NCI-H446 (cell line): Measurements from ENCODE around the gene MGMT.

Experiments
- DNase-seq, 2 experiments: peaks; one replicate each; lab custom pipeline; 2025; lab: John Stamatoyannopoulos, UW

Gene MGMT

DNA sequence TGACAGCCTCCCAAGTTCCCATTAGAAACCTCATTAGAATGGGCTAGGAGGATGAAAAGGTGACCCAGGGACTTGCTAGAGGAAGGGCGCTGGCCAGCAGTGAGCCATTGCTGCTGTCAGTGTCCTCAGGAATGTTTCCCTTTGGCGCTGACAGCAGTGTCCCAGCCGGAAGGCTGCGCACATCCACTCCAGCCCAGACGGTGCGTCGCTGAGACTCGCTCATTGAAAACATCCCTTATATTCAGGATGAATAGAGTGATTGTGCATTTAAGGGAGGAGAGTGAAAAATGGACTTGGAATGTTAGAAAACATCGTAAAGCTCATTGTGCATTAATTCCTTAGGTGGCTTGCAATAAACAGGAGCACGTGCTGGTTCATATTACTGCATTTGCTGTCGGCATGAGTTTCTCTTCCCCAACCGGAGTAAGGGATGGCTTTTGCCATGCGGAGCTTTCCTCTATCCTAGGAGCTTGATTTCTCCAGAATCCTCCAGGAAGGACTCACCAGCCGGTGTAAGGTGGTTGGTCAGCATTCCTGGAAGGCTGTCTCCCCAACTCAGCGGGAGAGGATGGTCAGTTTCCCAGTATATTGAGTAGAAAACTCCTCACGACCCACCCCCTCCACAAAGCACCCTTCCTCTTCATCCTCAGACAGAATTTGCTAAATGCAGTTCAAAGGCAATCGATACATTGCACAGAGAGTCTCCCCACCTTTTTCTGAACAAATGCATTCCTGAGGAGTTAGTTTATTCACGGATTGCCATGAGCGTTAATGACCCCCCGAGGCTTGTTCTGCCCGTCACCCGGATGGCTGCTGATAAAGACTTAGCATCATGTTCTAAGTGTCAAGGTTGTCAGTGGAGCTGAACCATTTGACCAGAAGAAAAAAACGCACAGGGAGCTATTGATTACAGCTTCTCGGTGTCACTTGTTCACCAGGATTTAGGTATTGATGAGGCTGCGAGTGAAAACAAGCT is 295.2 kb downstream of the MGMT start:
- no peak for DNase-seq

DNA sequence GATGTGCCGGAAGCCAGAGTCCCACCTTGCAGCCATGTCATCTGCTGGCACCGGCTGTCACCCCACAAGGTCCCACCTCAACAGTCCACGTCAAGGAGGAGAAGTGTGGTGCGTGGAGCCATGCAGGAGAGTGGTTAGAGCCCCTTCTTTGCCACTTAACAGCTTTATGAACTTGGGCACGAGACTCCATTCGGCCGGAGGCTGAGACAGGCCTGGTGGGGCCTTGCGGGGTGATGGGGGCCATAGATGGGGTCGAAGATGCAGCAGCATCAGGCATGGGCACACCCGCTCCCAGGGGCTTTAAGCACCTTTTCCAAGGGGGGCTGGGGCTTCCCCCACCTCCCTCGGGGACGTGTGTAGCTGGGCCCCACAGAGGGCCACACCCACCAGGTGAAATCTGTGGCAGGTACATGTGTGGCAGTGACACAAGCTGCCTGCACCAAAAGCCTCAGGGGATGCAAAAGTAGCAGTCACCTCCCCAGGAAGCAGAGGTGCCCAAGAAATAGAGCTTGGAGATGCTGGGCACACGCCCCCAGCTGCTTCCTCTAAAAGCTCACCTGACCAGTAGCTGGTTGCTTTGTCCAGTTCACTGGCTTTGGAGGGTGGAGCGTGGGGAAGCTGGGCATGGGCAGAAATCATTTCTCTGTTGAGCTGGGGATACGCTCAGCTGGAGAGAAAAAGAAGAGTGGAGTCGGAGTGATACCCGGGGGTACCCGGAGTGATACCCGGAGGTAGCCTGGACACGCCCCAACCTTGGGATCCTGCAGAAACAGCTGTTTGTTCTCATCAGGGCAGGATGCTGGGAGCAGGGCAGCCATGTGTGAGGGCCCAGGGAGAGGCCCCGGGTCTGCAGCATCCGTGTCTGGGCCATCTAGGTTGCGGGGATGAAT is 297.2 kb downstream of the MGMT start:
- no peak for DNase-seq

DNA sequence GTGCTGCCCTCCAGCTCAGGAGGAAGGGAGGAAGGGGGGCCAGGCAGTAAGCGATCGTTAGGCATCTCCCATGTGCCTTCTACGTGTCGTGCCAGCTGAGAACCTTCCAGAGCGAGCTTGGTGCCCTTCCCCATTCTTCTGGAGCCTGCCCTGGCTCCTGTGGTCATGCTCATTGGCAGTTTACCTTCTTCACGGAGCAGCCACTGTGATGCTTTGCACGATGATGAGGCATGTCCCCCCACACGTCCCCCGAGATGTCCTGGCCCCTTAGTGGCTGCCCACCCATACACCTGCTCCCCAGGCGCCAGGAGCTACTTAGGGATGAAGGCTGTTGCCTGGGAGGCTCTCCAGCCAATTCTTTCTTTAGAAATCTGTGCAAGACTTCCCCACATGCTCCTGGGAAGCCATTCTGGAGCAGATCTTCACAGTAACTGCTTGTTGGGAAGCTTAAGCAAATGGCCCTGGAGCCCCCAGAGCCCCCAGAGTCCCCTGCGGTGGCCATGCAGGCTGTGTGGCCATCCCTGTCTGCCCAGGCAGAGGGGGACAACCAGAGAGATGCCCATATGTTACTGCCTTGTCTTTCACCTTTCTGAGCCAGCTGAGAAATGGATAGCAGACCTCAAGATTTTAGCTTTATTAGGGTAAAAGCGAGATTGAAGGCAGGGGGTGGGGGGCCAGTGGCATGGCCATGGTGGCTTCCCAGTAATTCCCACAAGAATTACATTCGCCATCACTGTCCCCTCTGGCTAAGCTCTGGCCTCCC is 298.0 kb downstream of the MGMT start:
- DNase-seq: no peak

DNA sequence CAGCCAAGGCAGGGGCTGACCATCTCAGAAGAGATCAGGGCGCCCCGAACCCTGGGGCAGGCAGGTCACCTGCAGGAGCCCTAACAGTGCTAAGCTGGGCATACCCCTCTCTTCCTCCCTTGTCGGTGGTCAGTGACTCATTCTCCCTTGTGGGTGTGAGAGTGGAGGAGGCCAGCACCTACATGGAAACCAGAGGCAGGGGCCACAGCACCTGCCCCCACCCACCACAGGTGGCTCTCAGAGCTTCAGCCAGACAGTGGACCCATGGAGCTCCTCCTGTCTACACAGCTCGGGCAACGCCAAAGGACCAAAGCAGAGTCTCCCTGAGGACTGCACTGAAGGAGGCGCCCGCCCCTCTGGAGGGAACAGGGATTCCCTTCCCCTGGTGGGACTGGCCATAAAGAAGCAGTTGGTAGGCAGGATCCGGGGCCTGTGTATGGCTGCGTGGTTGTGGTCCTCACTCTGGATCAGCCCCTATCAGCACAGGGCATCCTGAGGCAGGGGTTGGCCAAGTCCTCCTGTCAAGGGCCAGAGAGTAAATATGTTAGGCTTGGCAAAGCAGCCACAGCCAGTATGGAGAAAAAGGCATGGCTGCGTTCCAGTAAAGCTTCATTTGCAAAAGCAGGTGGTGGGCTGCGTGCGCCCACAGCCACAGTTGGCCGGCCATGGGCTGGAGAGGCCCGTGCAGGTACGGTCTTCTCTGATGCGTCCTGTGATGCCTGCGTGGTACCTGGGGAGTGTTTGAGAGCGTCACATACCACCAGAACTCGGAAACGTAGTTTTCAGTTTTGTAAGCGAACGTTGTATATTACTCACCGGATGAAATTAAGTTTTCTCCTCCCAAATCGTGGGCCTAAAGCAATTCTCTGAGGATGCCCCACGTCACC is 298.9 kb downstream of the MGMT start:
- no peak for DNase-seq

DNA sequence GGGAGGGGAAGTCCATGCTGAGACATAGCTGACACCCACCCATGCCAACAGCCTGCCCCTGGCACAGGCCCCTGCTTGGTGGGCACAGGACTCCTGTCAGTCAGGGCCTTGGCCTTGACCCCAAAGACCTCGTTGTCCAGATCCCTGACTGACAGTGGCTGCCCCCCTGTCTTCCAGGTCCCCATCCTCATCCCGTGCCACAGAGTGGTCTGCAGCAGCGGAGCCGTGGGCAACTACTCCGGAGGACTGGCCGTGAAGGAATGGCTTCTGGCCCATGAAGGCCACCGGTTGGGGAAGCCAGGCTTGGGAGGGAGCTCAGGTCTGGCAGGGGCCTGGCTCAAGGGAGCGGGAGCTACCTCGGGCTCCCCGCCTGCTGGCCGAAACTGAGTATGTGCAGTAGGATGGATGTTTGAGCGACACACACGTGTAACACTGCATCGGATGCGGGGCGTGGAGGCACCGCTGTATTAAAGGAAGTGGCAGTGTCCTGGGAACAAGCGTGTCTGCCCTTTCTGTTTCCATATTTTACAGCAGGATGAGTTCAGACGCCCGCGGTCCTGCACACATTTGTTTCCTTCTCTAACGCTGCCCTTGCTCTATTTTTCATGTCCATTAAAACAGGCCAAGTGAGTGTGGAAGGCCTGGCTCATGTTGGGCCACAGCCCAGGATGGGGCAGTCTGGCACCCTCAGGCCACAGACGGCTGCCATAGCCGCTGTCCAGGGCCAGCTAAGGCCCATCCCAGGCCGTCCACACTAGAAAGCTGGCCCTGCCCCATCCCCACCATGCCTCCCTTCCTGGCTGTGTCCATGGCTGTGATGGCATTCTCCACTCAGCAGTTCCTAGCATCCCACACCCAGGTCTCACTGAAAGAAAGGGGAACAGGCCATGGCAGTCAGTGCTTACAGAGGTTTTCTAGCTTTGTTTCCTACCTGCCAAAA is 299.8 kb downstream of the MGMT start:
- DNase-seq: no peak

DNA sequence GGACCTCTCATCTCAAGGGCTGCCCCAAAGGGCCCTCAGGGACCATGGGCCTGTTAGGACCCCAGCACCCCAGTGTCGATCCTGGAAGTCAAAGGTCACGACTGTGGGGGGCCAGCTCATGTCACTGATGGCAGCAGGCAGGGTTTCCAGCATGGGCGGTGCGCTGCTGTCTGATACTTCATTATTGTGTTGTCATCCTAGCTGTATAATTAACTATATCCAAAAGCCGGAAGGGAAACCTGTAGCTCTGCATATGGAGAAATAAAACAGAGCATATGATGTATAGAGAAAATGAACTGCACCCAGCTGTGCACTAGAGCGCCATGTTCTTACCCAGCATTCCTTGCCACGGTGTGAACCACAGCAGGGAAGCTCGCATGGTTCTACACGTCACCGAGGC is 300.7 kb downstream of the MGMT start:
- DNase-seq: no peak

DNA sequence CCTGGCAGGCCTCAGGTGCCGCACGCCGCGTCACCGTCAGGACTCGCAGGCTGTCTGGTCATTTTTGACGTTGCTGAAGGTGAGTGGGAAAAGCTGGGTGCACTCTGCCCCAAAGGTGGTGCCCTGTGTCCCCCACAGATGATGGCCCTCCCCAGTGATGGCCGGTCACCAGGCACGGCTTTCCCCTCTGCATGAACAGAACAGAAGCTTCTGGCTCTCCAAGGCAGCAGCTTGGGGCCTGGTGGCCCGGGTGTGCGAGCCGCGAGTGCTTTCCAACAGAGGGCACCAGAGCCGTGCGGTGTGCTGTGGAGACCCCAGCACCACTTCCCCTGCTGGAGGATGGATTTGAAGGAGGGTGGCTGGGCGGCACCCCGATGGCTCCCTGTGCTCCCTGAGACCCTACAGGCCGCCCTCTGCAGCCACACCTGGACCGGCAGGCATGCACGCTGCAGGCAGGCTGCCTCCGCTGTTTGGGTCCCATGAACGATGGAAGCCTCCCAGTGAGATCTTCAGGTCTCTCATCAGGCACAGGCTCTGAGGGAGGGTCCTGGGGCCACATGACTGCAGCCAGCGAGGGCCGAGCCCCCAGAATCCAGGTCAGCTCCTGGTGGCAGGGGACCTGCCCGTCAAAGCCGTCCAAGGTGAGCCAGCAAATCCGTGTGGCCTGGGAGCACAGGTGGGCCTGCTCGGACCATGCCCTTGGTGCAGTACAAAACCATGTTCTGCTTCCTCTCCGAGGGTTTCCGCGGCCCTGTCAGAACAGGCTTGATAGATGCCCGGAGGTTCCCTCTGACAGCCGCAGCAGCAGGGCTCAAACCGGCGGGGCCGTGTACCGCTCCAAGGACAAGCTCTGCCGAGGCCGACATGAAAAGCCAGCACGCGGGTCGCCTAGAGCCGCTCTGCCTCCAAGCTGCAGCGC is 301.7 kb downstream of the MGMT start:
- DNase-seq: no peak

DNA sequence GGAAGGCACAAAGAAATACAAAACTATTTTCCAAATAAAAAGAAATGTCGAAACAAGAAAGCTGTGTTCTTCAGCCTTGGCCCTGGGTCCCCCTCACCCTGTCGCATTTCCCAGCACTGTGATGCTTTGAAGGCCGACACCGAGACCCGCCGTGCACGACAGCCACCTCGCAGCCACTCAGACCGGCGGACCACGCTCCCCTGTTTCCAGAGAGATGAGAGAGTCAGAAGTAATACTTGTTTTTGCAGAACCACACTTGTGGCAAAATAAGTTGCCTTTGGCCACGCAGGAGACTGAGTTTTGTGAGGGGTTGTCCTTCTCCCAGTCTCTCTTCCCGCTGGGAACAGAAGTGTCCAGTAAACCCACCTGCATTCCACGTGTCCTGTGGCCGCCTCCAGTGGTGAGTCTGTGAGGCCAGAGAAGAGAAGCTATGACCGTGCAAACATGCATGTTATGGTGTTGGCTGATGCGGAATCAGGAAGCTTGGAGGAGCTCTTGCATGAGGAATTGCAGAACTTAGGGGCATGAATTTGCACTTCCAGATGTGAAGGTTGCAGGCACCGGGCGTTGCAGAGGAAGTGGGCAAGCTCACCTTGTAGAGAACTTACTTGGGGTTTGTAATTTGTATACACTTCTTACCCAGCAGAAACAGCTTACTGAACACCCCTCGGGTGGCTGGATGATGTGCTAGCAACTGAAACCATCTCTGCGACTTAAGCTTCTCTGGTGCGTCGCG is 302.5 kb downstream of the MGMT start:
- DNase-seq: no peak

DNA sequence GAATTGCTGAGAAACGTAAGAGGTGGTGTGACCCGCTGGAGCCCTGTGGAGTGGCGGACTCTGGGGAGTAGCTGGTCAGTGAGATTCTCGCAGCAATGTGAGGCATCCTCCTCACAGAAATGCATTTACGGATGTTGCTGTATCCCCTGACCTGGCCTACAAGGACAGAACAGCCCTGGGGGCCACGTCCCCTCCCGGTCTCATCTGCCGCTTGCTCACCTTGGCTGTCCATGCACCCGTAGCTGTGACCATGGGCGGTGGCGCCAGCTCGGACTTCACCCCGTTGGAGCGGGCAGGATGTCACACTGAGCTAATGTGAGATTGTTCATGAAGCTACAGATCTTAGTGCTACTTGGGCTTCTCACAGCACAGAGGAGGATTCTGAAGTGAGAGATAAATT is 303.2 kb downstream of the MGMT start:
- DNase-seq: no peak

DNA sequence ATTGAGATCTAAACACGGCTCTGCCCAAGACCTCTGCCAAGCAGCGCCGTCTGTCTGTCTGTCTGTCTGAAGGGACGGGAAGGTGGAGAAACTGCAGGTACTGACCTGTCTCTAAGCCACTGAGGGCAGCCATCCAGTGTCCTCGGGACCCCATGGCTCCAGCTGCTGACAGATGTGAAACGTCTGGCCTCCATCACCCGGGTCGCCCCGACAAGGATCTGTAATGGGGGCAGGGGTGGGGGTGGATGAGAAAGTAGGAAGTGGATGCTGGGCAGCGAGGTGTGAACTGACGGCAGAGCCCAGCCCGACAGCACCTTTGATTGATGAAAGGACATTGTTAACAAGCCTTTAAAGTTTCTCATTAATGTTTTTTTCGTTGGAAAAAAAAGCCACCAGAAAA is 304.0 kb downstream of the MGMT start:
- no peak for DNase-seq

DNA sequence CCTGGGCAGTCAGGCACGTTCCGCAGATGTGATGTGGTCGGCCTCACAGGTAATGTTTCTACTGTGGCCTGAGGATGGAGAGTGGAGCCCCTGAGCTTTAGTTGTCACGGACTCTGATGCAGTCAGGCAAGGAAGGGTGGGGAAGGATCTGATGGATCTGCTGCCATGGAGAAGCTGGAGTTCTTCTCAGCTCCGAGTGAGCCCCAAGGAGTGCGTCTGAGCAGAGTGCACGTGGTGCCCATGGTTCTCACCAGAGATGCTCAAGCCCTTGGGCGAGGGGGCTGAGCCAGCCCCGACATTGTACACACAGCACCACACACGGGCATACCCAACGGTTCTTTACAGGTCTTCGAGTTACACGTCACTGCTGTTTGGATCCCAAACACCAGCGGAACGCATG is 304.5 kb downstream of the MGMT start:
- no peak for DNase-seq

DNA sequence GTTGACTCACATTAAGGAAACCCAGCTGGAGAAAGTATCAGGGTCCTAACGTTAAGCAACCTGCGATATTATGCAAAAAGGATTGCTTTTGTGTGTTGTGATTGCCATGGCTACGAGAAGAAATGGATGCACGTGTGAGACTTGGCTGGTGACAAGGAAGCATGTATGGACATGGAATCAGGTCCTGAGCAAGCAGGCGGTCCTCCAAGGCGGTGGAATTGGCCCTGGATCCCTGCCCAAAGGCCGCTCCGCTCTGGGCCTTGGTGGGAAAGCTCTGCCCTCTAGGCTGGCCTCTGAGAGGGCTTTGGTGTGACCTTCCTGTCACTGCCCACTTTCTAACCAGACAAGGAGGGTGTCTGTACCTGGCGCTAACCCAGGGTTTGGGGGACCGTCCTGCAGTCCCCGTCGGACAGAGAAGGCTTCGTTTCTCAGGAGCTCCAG is 305.0 kb downstream of the MGMT start:
- DNase-seq: no peak

DNA sequence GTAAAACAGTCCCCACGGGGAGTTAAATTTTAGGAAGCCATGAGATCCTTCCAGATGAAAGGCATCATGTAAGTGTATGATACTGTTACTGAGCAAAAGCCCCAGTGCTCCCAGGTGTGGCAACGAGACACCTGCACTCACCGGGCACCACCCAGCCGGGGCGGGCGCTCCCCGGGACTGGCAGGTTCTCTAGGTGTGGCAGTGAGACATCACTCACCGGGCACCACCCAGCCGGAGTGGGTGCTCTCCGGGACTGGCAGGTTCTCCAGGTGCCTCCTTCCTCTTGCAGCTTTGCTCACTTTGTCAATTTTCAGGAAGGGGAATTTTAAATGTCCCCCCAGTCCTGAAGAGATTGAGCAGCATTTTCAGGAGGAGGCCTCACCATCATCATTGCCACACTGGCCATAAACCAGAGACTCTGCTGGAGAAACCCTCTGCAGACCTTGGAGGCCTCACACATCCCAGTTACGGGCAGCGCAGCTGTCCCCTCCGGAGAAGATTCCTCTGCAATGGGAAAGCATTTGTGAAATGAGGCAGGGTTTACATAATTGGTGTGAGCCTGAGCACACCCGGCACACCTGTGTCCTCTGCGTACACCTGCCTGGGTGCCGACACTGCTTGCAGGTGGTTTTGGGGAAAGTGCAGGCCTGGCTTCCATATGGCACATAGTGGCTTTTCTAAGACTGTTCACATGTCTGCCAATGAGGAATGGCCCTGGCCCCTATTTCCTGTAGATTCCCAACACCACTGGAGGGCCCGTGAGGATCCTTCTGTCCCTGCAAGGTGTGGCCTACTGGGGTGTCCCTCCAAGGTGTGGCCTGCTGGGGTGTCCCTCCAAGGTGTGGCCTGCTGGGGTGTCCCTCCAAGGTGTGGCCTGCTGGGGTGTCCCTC is 305.7 kb downstream of the MGMT start:
- DNase-seq: no peak

DNA sequence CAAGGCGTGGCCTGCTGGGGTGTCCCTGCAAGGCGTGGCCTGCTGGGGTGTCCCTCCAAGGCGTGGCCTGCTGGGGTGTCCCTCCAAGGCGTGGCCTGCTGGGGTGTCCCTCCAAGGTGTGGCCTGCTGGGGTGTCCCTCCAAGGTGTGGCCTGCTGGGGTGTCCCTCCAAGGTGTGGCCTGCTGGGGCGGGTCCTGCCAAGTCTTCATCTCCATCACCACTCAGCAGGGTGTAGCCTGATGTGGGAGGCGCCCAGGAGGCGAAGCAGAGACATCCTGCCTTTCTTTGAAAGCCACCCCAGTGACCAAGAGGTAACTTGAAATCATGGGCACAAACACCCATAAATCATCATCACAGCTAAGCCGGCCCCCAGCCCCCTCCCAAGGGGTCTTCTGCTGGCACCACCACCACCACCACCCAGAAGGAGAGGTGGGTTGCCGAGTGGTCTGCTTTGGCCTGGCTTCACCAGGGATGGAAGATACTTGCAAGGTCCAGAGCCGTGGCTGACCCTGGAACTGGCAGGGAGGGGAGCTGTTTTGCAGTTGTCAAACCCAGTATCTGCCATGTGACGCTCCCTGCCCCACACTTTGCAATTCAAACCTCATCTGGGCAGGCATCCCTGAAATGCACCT is 306.4 kb downstream of the MGMT start:
- DNase-seq: no peak

DNA sequence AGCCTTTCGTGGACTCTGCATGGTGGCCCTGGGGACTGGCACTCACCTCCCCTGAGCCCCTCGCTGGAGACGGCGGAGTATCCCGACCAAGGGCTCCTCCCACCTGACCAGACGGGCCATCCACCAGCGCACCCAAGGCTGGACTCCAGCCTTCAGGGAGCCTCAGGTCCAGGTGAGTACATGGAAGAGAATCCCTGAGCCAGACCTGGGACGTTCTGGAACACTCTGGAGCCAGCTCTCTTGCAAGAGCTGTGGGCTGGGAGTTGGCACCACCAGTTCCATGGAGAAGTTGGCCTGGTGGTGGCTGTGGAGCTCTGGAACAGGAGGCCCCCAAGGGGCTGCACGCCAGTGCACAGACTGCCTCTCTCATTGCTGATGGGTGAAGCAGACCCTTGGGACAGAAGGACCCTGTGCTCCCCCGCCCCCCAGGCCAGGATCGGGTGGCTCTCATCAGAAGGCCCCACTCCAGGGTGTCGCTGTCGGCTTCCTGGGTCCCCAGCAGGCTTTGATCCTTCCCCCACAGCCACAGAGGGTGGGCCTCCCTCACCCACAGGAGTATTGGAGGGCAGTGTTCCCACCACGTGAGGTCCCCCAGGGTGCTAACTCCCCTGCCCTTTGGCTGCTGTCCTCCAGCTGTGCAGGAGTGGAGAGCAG is 307.2 kb downstream of the MGMT start:
- no peak for DNase-seq
